A549 (cell line): ENCODE results near the gene TOX4. TPM values are rescaled to one million over a fixed set of nuclear protein-coding genes. Genes with fewer than 3 reads are reported as not detected.
A peak's percentile ranks its signal among the peaks of the same experiment; 100 is the strongest.

Experiments
- CHD4 ChIP-seq: fragments of 200-600 bp; sonication (generic); IDR thresholded peaks from 2 replicates; pipeline ENCODE4 v1.6.1; 2016; ENCODE audit warnings: antibody characterized with exemption, mild to moderate bottlenecking, borderline replicate concordance
- CTCF ChIP-seq: fragments of >200 bp; sonication (Bioruptor Twin); formaldehyde crosslinking; IDR thresholded peaks from 3 replicates; pipeline ENCODE4 v1.5.1; 2016
- E2F6 ChIP-seq: IDR thresholded peaks from 2 replicates; pipeline ENCODE4 v1.6.1; 2012; ENCODE audit warnings: low read depth, borderline replicate concordance
- EP300 ChIP-seq, 2 experiments: fragments of >200 bp; sonication (Bioruptor Twin); formaldehyde crosslinking; IDR thresholded peaks; 2 replicates in 1 of 2; 3 replicates in 1 of 2; pipeline ENCODE4 v1.6.1; 2016 to 2017
- ESRRA ChIP-seq: fragments of 150-350 bp; IDR thresholded peaks from 2 replicates; pipeline ENCODE4 v1.6.1; 2014; ENCODE audit warnings: mild to moderate bottlenecking, low read length, borderline replicate concordance
- FOSL2 ChIP-seq, 2 experiments: fragments of 450-650 bp in 1 of 2; fragments of >200 bp in 1 of 2; sonication (Bioruptor Twin) in 1 of 2; formaldehyde crosslinking; IDR thresholded peaks; 2 replicates each; pipeline versions ENCODE4 v1.5.0 to v1.6.1; 2016 to 2020; ENCODE audit warnings: mild to moderate bottlenecking in 1 of 2, moderate library complexity in 1 of 2
- HDAC2 ChIP-seq: fragments of 200-600 bp; sonication (generic); IDR thresholded peaks from 2 replicates; pipeline ENCODE4 v1.6.1; 2016
- HOXA7 ChIP-seq: fragments of 250-450 bp; sonication (Bioruptor Pico); IDR thresholded peaks from 2 replicates; pipeline ENCODE4 v1.5.0; 2020; ENCODE audit warnings: mild to moderate bottlenecking, moderate library complexity
- JUN ChIP-seq, 2 experiments: fragments of >200 bp; sonication (Bioruptor Twin); formaldehyde crosslinking; IDR thresholded peaks; 2 replicates in 1 of 2; 3 replicates in 1 of 2; pipeline ENCODE4 v1.6.1; 2016 to 2017
- JUNB ChIP-seq: fragments of >200 bp; sonication (Bioruptor Twin); formaldehyde crosslinking; IDR thresholded peaks from 2 replicates; pipeline ENCODE4 v1.6.1; 2016
- MAX ChIP-seq: IDR thresholded peaks from 2 replicates; pipeline ENCODE4 v1.6.1; 2012
- NPAS2 ChIP-seq: fragments of 250-450 bp; sonication (Bioruptor Pico); IDR thresholded peaks from 2 replicates; pipeline ENCODE4 v1.8.0; 2022; ENCODE audit warnings: mild to moderate bottlenecking, moderate library complexity, borderline replicate concordance
- PBX3 ChIP-seq: IDR thresholded peaks from 2 replicates; pipeline ENCODE4 v1.6.1; 2012
- PHF8 ChIP-seq: fragments of 200-600 bp; sonication (generic); IDR thresholded peaks from 2 replicates; pipeline ENCODE4 v1.6.1; 2016; ENCODE audit warnings: low read depth, mild to moderate bottlenecking, antibody characterized with exemption, moderate library complexity, borderline replicate concordance
- POLR2A ChIP-seq: IDR thresholded peaks from 2 replicates; pipeline ENCODE4 v1.6.1; 2012; ENCODE audit warnings: mild to moderate bottlenecking, low read length
- POLR2AphosphoS2 ChIP-seq: conservative IDR thresholded peaks from 2 replicates; pipeline ENCODE4 v1.6.1; 2012; ENCODE audit warnings: low read length, improper control_type of control experiment, inconsistent platforms
- REST ChIP-seq: fragments of 200-600 bp; sonication (generic); IDR thresholded peaks from 2 replicates; pipeline ENCODE4 v1.6.1; 2016; ENCODE audit warnings: antibody characterized with exemption, mild to moderate bottlenecking, moderate library complexity
- RFX5 ChIP-seq: fragments of 450-650 bp; IDR thresholded peaks from 2 replicates; pipeline ENCODE4 v1.7.1; 2014; ENCODE audit warnings: antibody characterized with exemption, mild to moderate bottlenecking, moderate library complexity
- RNF2 ChIP-seq: fragments of 200-600 bp; sonication (generic); IDR thresholded peaks from 2 replicates; pipeline ENCODE4 v1.6.1; 2016; ENCODE audit warnings: low read depth, mild to moderate bottlenecking, antibody characterized with exemption, moderate library complexity, borderline replicate concordance
- USF2 ChIP-seq: fragments of 450-650 bp; IDR thresholded peaks from 2 replicates; pipeline ENCODE4 v1.6.1; 2014; ENCODE audit warnings: antibody characterized with exemption
- polyA plus RNA-seq, 4 experiments: library from polyadenylated mRNA; depleted of rRNA in 3 of 4; stranded (reverse); fragments of >200 nt; fragmentation: RNase III in 1 of 4; extraction: RNeasy Plus Mini Kit Qiagen cat#74134 plus additional on column Dnase treatment in 1 of 4; gene quantifications; 2 replicates in 3 of 4; 3 replicates in 1 of 4; pipeline ENCODE4 v1.2.3, GENCODE V29; 2011 to 2017

TOX4 gene
- polyA plus RNA-seq, 2 of the 4 experiments (the other 2 are of a cell fraction) = 48.3 to 76.4 TPM

- TF ChIP-seq JUN (IDR thresholded peaks at IDR 0.05) (peak; percentile 36 to 94; a peak in 3 of 5 replicates), HOXA7 (no peak), ESRRA (no peak), NPAS2 (no peak), CHD4 (no peak), PHF8 (peak; percentile 89; the same call in 1 of the 2 replicates), EP300 (IDR thresholded peaks at IDR 0.05) (peak in 1 of 2 experiments; percentile 16; a peak in 1 of 5 replicates), POLR2AphosphoS2 (no peak), E2F6 (no peak), USF2 (no peak), RFX5 (0 out of 2 replicates have a peak, but pooled peaks have one; percentile 21), REST (no peak; the same call in 1 of the 2 replicates), RNF2 (no peak), HDAC2 (no peak), MAX (peak; percentile 72), CTCF (peak; percentile 84), POLR2A (peak; percentile 65), FOSL2 (IDR thresholded peaks at IDR 0.05) (no peak), FOSL2 (CRISPR knock-in tag; IDR thresholded peaks at IDR 0.05) (no peak), JUNB (no peak), PBX3 (no peak)
Measured at GRCh38 chr14:21476925-21477681, at the start of gene TOX4, which contains the start of gene RAB2B (continued).
